HepG2 (cell line): ENCODE measurements around the gene SPRYD3. TPM values are rescaled to one million over a fixed set of nuclear protein-coding genes. Genes with fewer than 3 reads are reported as not detected.

Source experiments
- EP300 ChIP-seq, 3 experiments: sonication (generic) in 1 of 3; formaldehyde crosslinking in 1 of 3; IDR thresholded peaks; 2 replicates each; pipeline versions ENCODE4 v1.5.1 to v1.6.1; 2011 to 2020; ENCODE audit warnings: low read depth in 2 of 3, low read length in 2 of 3, borderline replicate concordance in 1 of 3, improper control_type of control experiment in 1 of 3, mild to moderate bottlenecking in 1 of 3, missing genetic modification reagents in 1 of 3, moderate library complexity in 1 of 3
- FOXA1 ChIP-seq, 2 experiments: fragments of 450-650 bp in 1 of 2; sonication (generic) in 1 of 2; formaldehyde crosslinking in 1 of 2; IDR thresholded peaks; 2 replicates each; pipeline versions ENCODE4 v1.4.0 to v1.6.1; 2016 to 2020; ENCODE audit warnings: missing genetic modification reagents in 1 of 2
- HNF1B ChIP-seq: sonication (generic); formaldehyde crosslinking; IDR thresholded peaks from 2 replicates; pipeline ENCODE4 v1.5.1; 2020; ENCODE audit warnings: mild to moderate bottlenecking, moderate library complexity, missing genetic modification reagents
- KLF11 ChIP-seq: IDR thresholded peaks from 2 replicates; pipeline ENCODE4 v1.6.1; 2016; ENCODE audit warnings: missing compliant biosample characterization
- KLF13 ChIP-seq: sonication (generic); formaldehyde crosslinking; IDR thresholded peaks from 2 replicates; pipeline ENCODE4 v1.4.0; 2020; ENCODE audit warnings: mild to moderate bottlenecking, missing genetic modification reagents
- RFX1 ChIP-seq: fragments of 450-650 bp; IDR thresholded peaks from 2 replicates; pipeline ENCODE4 v1.6.1; 2017
- SNAPC4 ChIP-seq: sonication (generic); formaldehyde crosslinking; IDR thresholded peaks from 2 replicates; pipeline ENCODE4 v1.4.0; 2020; ENCODE audit warnings: mild to moderate bottlenecking, missing genetic modification reagents
- SP140L ChIP-seq: sonication (generic); formaldehyde crosslinking; IDR thresholded peaks from 2 replicates; pipeline ENCODE4 v1.4.0; 2020; ENCODE audit warnings: missing genetic modification reagents, borderline replicate concordance
- TARDBP ChIP-seq: sonication (generic); formaldehyde crosslinking; IDR thresholded peaks from 2 replicates; pipeline ENCODE4 v1.8.0; 2022; ENCODE audit warnings: mild to moderate bottlenecking, missing genetic modification reagents
- TFAP4 ChIP-seq: sonication (generic); IDR thresholded peaks from 2 replicates; pipeline ENCODE4 v1.6.1; 2016; ENCODE audit warnings: low read depth, borderline replicate concordance
- TRIM24 ChIP-seq: sonication (generic); formaldehyde crosslinking; IDR thresholded peaks from 2 replicates; pipeline ENCODE4 v1.8.0; 2022; ENCODE audit warnings: mild to moderate bottlenecking, missing genetic modification reagents
- ZBTB3 ChIP-seq: sonication (generic); formaldehyde crosslinking; IDR thresholded peaks from 2 replicates; pipeline ENCODE4 v1.4.0; 2020; ENCODE audit warnings: low read depth, mild to moderate bottlenecking, moderate library complexity, missing genetic modification reagents, borderline replicate concordance
- ZNF143 ChIP-seq: sonication (generic); formaldehyde crosslinking; IDR thresholded peaks from 2 replicates; pipeline ENCODE4 v1.4.0; 2020; ENCODE audit warnings: missing genetic modification reagents
- ZNF264 ChIP-seq: sonication (generic); formaldehyde crosslinking; IDR thresholded peaks from 2 replicates; pipeline ENCODE4 v1.4.0; 2020; ENCODE audit warnings: missing genetic modification reagents
- ZNF382 ChIP-seq: sonication (generic); formaldehyde crosslinking; IDR thresholded peaks from 2 replicates; pipeline ENCODE4 v1.5.0; 2020; ENCODE audit warnings: missing genetic modification reagents, mild to moderate bottlenecking, borderline replicate concordance
- ZNF484 ChIP-seq: sonication (generic); formaldehyde crosslinking; IDR thresholded peaks from 2 replicates; pipeline ENCODE4 v1.5.1; 2020; ENCODE audit warnings: mild to moderate bottlenecking, low read depth, missing genetic modification reagents, borderline replicate concordance
- ZNF614 ChIP-seq: IDR thresholded peaks from 2 replicates; pipeline ENCODE4 v1.6.1; 2018; ENCODE audit warnings: missing biosample characterization, missing genetic modification reagents, inconsistent platforms, borderline replicate concordance
- ZNF616 ChIP-seq: sonication (generic); formaldehyde crosslinking; IDR thresholded peaks from 2 replicates; pipeline ENCODE4 v1.5.0; 2020; ENCODE audit warnings: low read depth, mild to moderate bottlenecking, missing genetic modification reagents
- ZNF746 ChIP-seq: sonication (generic); formaldehyde crosslinking; IDR thresholded peaks from 2 replicates; pipeline ENCODE4 v1.8.0; 2022; ENCODE audit warnings: mild to moderate bottlenecking, missing genetic modification reagents
- ZNF766 ChIP-seq: sonication (generic); formaldehyde crosslinking; IDR thresholded peaks from 2 replicates; pipeline ENCODE4 v1.5.0; 2020; ENCODE audit warnings: missing genetic modification reagents, borderline replicate concordance
- ZNF850 ChIP-seq: sonication (generic); formaldehyde crosslinking; conservative IDR thresholded peaks from 2 replicates; pipeline ENCODE4 v1.9.0; 2021; ENCODE audit warnings: mild to moderate bottlenecking, missing genetic modification reagents
- polyA plus RNA-seq, 8 experiments: library from polyadenylated mRNA; depleted of rRNA in 3 of 8; stranded (reverse) in 7 of 8; unstranded in 1 of 8; fragments of >200 nt; fragmentation: Illumina TruSeq in 4 of 8; extraction: Trizol in 4 of 8; gene quantifications; 2 replicates each; pipeline versions ENCODE4 v1.2.1 to v1.2.3, GENCODE V29; 2011 to 2016; ENCODE audit warnings: low read depth in 4 of 8, missing spikeins in 1 of 8, mixed read lengths in 1 of 8; ENCODE audit not compliant: insufficient read depth in 1 of 8
- total RNA-seq, 5 experiments: library from RNA; depleted of rRNA; stranded (reverse); fragments of >200 nt; fragmentation: Illumina TruSeq; extraction: Trizol; gene quantifications; 2 replicates each; pipeline ENCODE4 v1.2.3, GENCODE V29; 2016; ENCODE audit warnings: low read depth in 1 of 5

The SPRYD3 gene
- total and polyA plus RNA-seq, 2 of the 13 experiments (the other 11 are each of a cell fraction or from before 2014, with no cell fraction given): 9.0 to 9.2 TPM

GRCh38 chr12:53079226-53080117 lies at the start of gene SPRYD3 (continued):
- TF ChIP-seq SNAPC4 (CRISPR knock-in tag): no peak
- TF ChIP-seq TFAP4: peak; percentile 58; the same call in 1 of the 2 replicates
- TF ChIP-seq RFX1: peak; percentile 38; the same call in 1 of the 2 replicates
- no peak for TF ChIP-seq ZNF382 (CRISPR knock-in tag)
- no peak for TF ChIP-seq ZNF264
- TF ChIP-seq ZNF614 (CRISPR knock-in tag): peak; percentile 21; the same call in 1 of the 2 replicates
- TF ChIP-seq TARDBP (CRISPR knock-in tag): peak; percentile 63; the same call in 1 of the 2 replicates
- no peak for TF ChIP-seq EP300 (IDR thresholded peaks at IDR 0.05; ENCODE audit: low read depth in 2 of 2, low read length in 2 of 2)
- no peak; the same call in 1 of the 2 replicates for TF ChIP-seq EP300 (CRISPR knock-in tag; IDR thresholded peaks at IDR 0.05; ENCODE audit: borderline replicate concordance)
- TF ChIP-seq KLF13 (CRISPR knock-in tag): no peak
- no peak for TF ChIP-seq ZNF850
- no peak for TF ChIP-seq ZNF616 (CRISPR knock-in tag)
- TF ChIP-seq KLF11 (CRISPR knock-in tag): no peak
- no peak; the same call in 1 of the 2 replicates for TF ChIP-seq ZNF746 (CRISPR knock-in tag)
- TF ChIP-seq ZNF484 (CRISPR knock-in tag): no peak
- no peak for TF ChIP-seq ZBTB3
- no peak for TF ChIP-seq ZNF766 (CRISPR knock-in tag)
- no peak for TF ChIP-seq ZNF143 (CRISPR knock-in tag)
- no peak for TF ChIP-seq TRIM24 (CRISPR knock-in tag)
- TF ChIP-seq SP140L (CRISPR knock-in tag): no peak
- TF ChIP-seq FOXA1 (IDR thresholded peaks at IDR 0.05): no peak
- peak; percentile 14; the same call in 1 of the 2 replicates for TF ChIP-seq FOXA1 (CRISPR knock-in tag; IDR thresholded peaks at IDR 0.05)
- peak; percentile 66 for TF ChIP-seq HNF1B (CRISPR knock-in tag)
